Neural cell (in vitro differentiated cells): Measurements from ENCODE around the gene TMEM184A.

ENCODE experiments used
- EP300 ChIP-seq: fragments of 450-650 bp; conservative IDR thresholded peaks from 2 replicates; pipeline ENCODE4 v1.6.1; 2014; ENCODE audit warnings: antibody characterized with exemption, mild to moderate bottlenecking, moderate library complexity; ENCODE audit not compliant: poor library complexity, severe bottlenecking
- EZH2 ChIP-seq: fragments of 200-600, 300-800 bp; shearing (Covaris generic), sonication (generic); IDR thresholded peaks from 2 replicates; pipeline ENCODE4 v1.6.1; 2014; ENCODE audit warnings: antibody characterized with exemption, low read length, borderline replicate concordance, mild to moderate bottlenecking; ENCODE audit not compliant: insufficient read depth, poor library complexity, severe bottlenecking
- MXI1 ChIP-seq: fragments of 450-650 bp; conservative IDR thresholded peaks from 2 replicates; pipeline ENCODE4 v1.6.1; 2014; ENCODE audit warnings: antibody characterized with exemption, mild to moderate bottlenecking; ENCODE audit not compliant: poor library complexity, severe bottlenecking
- POLR2AphosphoS5 ChIP-seq: IDR thresholded peaks from 2 replicates; pipeline ENCODE4 v1.6.1; 2012
- RAD21 ChIP-seq: fragments of 450-650 bp; conservative IDR thresholded peaks from 2 replicates; pipeline ENCODE4 v1.6.1; 2014; ENCODE audit warnings: antibody characterized with exemption, mild to moderate bottlenecking, moderate library complexity
- SMC3 ChIP-seq: fragments of 450-650 bp; conservative IDR thresholded peaks from 2 replicates; pipeline ENCODE4 v1.6.1; 2014; ENCODE audit warnings: antibody characterized with exemption, mild to moderate bottlenecking, moderate library complexity; ENCODE audit not compliant: poor library complexity
- TAF1 ChIP-seq: IDR thresholded peaks from 2 replicates; pipeline ENCODE4 v1.6.1; 2012; ENCODE audit warnings: low read depth
- TF ChIP-seq, protein P1 (sequence below): fragments of 450-650 bp; IDR thresholded peaks from 2 replicates; pipeline ENCODE4 v1.5.1; 2014; ENCODE audit warnings: antibody characterized with exemption, mild to moderate bottlenecking, moderate library complexity; ENCODE audit not compliant: poor library complexity, severe bottlenecking
- TF ChIP-seq, protein P2 (sequence below): IDR thresholded peaks from 2 replicates; pipeline ENCODE4 v1.6.1; 2012; ENCODE audit warnings: borderline replicate concordance

DNA sequence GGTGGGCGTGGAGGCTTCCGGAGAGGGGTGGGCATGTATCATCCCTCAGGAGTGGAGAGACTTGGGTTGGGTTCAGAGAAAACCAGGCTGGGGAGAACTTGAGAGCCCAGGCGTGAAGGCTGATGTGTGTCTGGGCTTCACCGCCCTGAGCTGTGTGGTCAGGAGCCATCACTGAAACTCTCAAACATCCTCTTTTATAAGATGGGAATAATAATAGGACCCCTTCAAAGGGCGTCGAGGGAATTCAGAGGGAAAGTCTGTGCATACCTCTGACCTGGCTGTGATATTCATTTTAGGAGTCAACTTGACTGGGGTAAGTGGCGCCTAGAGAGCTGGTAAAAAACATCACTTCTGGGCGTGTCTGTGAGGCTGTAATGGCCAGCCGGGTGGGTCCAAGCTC, 34.9 kb upstream of the TMEM184A start:
- TF ChIP-seq TAF1 (no peak), POLR2AphosphoS5 (no peak), EZH2 (no peak), RAD21 (no peak), EP300 (no peak), SMC3 (no peak), MXI1 (no peak)
- TF ChIP-seq, protein P1, sequence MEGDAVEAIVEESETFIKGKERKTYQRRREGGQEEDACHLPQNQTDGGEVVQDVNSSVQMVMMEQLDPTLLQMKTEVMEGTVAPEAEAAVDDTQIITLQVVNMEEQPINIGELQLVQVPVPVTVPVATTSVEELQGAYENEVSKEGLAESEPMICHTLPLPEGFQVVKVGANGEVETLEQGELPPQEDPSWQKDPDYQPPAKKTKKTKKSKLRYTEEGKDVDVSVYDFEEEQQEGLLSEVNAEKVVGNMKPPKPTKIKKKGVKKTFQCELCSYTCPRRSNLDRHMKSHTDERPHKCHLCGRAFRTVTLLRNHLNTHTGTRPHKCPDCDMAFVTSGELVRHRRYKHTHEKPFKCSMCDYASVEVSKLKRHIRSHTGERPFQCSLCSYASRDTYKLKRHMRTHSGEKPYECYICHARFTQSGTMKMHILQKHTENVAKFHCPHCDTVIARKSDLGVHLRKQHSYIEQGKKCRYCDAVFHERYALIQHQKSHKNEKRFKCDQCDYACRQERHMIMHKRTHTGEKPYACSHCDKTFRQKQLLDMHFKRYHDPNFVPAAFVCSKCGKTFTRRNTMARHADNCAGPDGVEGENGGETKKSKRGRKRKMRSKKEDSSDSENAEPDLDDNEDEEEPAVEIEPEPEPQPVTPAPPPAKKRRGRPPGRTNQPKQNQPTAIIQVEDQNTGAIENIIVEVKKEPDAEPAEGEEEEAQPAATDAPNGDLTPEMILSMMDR: no peak
- TF ChIP-seq, protein P2, sequence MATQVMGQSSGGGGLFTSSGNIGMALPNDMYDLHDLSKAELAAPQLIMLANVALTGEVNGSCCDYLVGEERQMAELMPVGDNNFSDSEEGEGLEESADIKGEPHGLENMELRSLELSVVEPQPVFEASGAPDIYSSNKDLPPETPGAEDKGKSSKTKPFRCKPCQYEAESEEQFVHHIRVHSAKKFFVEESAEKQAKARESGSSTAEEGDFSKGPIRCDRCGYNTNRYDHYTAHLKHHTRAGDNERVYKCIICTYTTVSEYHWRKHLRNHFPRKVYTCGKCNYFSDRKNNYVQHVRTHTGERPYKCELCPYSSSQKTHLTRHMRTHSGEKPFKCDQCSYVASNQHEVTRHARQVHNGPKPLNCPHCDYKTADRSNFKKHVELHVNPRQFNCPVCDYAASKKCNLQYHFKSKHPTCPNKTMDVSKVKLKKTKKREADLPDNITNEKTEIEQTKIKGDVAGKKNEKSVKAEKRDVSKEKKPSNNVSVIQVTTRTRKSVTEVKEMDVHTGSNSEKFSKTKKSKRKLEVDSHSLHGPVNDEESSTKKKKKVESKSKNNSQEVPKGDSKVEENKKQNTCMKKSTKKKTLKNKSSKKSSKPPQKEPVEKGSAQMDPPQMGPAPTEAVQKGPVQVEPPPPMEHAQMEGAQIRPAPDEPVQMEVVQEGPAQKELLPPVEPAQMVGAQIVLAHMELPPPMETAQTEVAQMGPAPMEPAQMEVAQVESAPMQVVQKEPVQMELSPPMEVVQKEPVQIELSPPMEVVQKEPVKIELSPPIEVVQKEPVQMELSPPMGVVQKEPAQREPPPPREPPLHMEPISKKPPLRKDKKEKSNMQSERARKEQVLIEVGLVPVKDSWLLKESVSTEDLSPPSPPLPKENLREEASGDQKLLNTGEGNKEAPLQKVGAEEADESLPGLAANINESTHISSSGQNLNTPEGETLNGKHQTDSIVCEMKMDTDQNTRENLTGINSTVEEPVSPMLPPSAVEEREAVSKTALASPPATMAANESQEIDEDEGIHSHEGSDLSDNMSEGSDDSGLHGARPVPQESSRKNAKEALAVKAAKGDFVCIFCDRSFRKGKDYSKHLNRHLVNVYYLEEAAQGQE: no peak
